ENCODE results near the gene GGT6. TPM values are rescaled to one million over a fixed set of nuclear protein-coding genes. Genes with fewer than 3 reads are reported as not detected.

GGT6 gene
- total and polyA plus RNA-seq, 8 donors, result 20.7 to 36.1 (median 32.9) TPM

DNA sequence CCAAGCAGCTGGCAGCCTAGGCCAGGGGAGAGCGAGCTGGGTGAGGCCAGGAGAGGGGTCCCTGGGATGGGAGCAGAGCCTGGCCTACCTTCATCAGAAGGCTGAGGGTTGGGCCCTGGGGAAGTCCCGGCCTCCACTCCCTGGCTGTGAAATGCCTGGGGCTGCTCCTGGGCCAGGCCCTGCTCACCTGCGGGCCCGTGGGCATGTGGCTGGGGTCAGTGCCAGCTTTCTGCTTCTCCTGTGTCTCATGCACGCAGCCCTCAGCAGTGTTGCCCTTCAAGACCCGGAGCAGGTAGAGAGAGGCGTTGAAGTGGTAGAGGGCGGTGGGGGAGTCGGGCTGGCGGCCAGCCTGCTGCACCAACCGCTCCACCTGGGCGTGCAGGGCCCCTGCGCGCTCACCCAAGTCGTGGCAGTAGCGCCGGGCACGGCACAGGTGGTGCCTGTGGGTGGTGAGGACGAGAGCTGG is 17.6 kb downstream of the GGT6 start:
- no peaks in the 10 kb centered on the region for H3K9me3 ChIP-seq
- DNase-seq (peak in 2 of 6 donors; percentile 16 to 69), FAIRE-seq (no peak), ATAC-seq (no peak)
- H3K4me3 ChIP-seq, result no peak overlapping the region
- 91 to 94% methylated on average over 16 to 19 of the region's 19 CpGs for WGBS, 2 donors
- peaks cover 0 to 62% (median 34%) of the 10 kb centered on the region in 3 donors for H3K36me3 ChIP-seq
- TF ChIP-seq, protein P1, sequence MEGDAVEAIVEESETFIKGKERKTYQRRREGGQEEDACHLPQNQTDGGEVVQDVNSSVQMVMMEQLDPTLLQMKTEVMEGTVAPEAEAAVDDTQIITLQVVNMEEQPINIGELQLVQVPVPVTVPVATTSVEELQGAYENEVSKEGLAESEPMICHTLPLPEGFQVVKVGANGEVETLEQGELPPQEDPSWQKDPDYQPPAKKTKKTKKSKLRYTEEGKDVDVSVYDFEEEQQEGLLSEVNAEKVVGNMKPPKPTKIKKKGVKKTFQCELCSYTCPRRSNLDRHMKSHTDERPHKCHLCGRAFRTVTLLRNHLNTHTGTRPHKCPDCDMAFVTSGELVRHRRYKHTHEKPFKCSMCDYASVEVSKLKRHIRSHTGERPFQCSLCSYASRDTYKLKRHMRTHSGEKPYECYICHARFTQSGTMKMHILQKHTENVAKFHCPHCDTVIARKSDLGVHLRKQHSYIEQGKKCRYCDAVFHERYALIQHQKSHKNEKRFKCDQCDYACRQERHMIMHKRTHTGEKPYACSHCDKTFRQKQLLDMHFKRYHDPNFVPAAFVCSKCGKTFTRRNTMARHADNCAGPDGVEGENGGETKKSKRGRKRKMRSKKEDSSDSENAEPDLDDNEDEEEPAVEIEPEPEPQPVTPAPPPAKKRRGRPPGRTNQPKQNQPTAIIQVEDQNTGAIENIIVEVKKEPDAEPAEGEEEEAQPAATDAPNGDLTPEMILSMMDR (IDR thresholded peaks at IDR 0.05), result no peak
- H3K27ac ChIP-seq, result no peak overlapping the region
- H3K27me3 ChIP-seq, result no peaks in the 10 kb centered on the region
- intact Hi-C loops (cut with DNase I), result loop anchor here in 1 of 3 donors (10.0 kb wide), 1 partner anchor 118 kb away; no protein-coding TSS in a partner anchor
- no peaks in the 10 kb centered on the region for H3K4me1 ChIP-seq

DNA sequence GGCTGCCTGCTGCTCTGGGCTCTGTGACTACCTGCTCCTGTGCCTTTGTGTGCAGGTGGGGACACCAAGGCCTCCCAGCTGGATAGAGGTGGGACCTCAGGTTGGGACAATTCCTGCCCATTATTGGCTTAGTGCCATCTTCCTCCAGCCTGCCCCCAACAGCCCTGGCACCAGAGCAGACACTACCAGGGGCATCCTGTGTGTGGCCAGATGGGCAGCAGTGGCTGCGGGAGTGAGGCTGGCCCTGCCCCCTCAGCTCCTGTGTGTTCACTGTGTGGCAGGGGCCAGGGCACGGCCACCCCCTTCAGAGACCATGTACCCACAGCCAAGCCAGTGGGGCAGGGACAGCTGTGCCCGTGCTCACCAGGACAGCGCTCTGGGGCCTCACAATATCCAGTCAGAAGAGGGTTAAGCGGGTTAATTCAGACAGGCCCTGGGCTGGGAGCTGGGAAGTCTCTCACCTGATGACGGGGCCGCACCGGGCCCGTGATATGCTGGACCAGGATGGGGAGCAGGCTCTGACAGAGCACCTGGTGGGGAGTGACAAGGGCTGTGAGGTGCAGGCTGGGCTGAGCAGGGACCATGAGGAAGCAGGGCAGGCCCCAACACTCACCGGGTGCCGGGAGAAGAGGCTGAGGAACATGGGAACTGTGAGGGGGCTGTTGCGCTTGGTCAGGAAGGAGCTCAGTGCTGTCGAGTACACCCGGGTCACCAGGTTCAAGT is 18.2 kb downstream of the GGT6 start:
- TF ChIP-seq, protein P1 (IDR thresholded peaks at IDR 0.05), result no peak
- Histone ChIP-seq H3K4me3 (no peak overlapping the region), H3K9me3 (no peaks in the 10 kb centered on the region), H3K36me3 (peaks cover 0 to 56% (median 31%) of the 10 kb centered on the region in 3 donors), H3K27me3 (no peaks in the 10 kb centered on the region), H3K27ac (peak overlapping the region in 1 of 4 donors; percentile 33), H3K4me1 (no peaks in the 10 kb centered on the region)
- 93 to 94% methylated on average over 14 of the region's 14 CpGs for WGBS, 2 donors
- ATAC-seq (no peak), FAIRE-seq (no peak), DNase-seq (no peak)
- intact Hi-C loops (cut with DNase I), result loop anchor here in 1 of 3 donors (10.0 kb wide), 1 partner anchor 117 kb away; no protein-coding TSS in a partner anchor

DNA sequence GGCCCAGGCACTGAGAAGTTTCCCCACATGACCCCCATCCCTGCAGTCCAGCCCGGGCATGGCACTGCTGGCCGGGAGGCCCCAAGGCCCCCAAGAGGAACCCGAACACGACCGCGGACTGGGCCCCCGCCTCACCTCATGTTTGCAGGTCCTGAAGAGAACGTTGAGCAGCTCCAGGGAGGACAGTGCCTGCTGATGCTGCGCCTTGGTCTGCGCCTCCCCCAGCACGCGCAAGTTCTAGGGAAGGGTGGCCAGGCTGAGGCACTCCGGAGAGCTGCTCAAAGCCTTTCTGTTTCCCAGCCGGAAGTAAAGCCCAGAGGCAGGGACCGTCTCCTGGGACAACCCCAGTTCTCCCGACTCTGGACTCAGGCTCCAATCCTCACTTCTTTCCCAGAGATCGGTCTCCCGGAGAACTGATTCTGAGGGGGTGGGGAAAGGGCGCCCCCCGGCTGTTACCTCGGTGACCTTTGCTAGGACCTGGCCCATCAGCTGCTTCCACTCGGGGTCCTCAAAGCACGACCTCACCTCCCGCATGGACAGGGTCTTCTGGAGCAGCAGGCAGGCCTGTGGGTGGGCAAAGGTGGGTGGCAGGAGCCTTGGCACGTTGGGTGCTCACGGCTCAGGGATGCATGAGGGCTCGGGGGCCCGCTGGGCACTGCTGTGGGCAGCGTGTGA is 18.9 kb downstream of the GGT6 start:
- Histone ChIP-seq H3K9me3 (no peaks in the 10 kb centered on the region), H3K4me3 (no peak overlapping the region), H3K27me3 (no peaks in the 10 kb centered on the region), H3K4me1 (no peaks in the 10 kb centered on the region), H3K36me3 (peaks cover 0 to 49% (median 27%) of the 10 kb centered on the region in 3 donors), H3K27ac (peak overlapping the region in 1 of 4 donors; percentile 33)
- no peak for FAIRE-seq
- WGBS, 2 donors, result 88 to 90% methylated on average over 29 of the region's 29 CpGs
- ATAC-seq, result no peak
- intact Hi-C loops (cut with DNase I), result loop anchor here in 1 of 3 donors (10.0 kb wide), 1 partner anchor 117 kb away; no protein-coding TSS in a partner anchor
- TF ChIP-seq, protein P1 (IDR thresholded peaks at IDR 0.05), result no peak
- peak in 3 of 6 donors; percentile 17 to 71 (median 56) for DNase-seq

DNA sequence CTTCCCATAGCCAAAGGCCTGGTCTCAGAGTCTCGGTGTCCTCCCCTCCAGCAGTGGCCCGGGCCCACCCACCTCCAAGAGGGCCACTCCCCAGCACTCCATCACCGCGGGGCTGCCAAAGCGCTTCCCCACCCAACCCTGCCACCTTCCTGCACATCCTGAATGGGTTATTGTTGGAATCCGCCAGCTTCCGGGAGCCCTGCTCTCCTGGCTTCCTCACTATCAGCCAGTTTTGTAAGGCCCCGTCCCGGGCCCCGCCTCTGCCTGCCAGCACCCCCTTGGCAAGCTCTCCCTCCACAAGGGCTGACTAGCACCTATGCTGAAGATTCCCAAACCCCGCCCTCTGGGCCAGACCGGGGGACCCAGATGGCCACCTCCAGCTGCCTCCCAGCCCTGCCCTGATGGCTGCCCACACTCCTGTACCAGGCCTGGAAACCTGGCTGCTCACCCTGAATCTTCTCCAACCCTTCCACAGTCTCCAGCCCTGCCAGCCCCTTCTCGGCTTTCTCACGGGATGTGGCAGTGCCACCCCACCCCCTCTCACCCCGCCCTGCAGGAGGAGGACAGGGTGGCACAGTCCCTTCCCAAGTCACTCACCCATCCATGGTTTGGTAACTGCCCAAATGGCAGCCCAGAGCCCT is 19.6 kb downstream of the GGT6 start:
- no peak for FAIRE-seq
- Histone ChIP-seq H3K4me1 (no peaks in the 10 kb centered on the region), H3K9me3 (no peaks in the 10 kb centered on the region), H3K27me3 (no peaks in the 10 kb centered on the region), H3K4me3 (no peak overlapping the region), H3K36me3 (peaks cover 0 to 46% (median 27%) of the 10 kb centered on the region in 3 donors), H3K27ac (peak overlapping the region in 2 of 4 donors; percentile 16 to 22)
- WGBS, 2 donors, result 69 to 73% methylated on average over 15 of the region's 15 CpGs
- TF ChIP-seq, protein P1 (IDR thresholded peaks at IDR 0.05), result no peak
- intact Hi-C loops (cut with DNase I), result loop anchor here in 1 of 3 donors (10.0 kb wide), 1 partner anchor 116 kb away; no protein-coding TSS in a partner anchor
- ATAC-seq, result peak in 2 of 4 donors; percentile 4 to 6
- peak in 4 of 6 donors; percentile 13 to 71 (median 53) for DNase-seq

Measured in pancreas (tissue), 10 donors.